Calu3 (cell line): ENCODE data around the gene TTBK1. TPM values are rescaled to one million over a fixed set of nuclear protein-coding genes. Genes with fewer than 3 reads are reported as not detected.

Source experiments
- BruUV-seq: library from RNA; stranded (reverse); fragments of 400-500 nt; replicated peaks from 2 replicates; lab custom pipeline; 2021; lab: Mats Ljungman, UMichigan
- CTCF ChIA-PET: fragments of 300-600 bp; sonication (Branson Sonifier 250); formaldehyde crosslinking; loops from one replicate; lab custom pipeline; 2022; ENCODE audit warnings: antibody characterized with exemption; lab: Charles Lee
- DNase-seq: peaks from one replicate; pipeline ENCODE4 v3.0.0; 2022
- H3K27ac Mint-ChIP-seq: one replicate; pipeline ENCODE4 v1.8.0; 2022; ENCODE audit warnings: mixed read lengths; ENCODE audit not compliant: unreplicated experiment
- H3K27me3 Mint-ChIP-seq: one replicate; pipeline ENCODE4 v1.8.0; 2022; ENCODE audit warnings: mixed read lengths; ENCODE audit not compliant: unreplicated experiment
- H3K36me3 Mint-ChIP-seq: one replicate; pipeline ENCODE4 v1.8.0; 2022; ENCODE audit warnings: mild to moderate bottlenecking, moderate library complexity, mixed read lengths; ENCODE audit not compliant: insufficient read depth, unreplicated experiment
- H3K4me1 Mint-ChIP-seq: one replicate; pipeline ENCODE4 v1.8.0; 2022; ENCODE audit warnings: mild to moderate bottlenecking, low read depth, mixed read lengths; ENCODE audit not compliant: unreplicated experiment
- H3K4me3 Mint-ChIP-seq: one replicate; pipeline ENCODE4 v1.8.0; 2022; ENCODE audit warnings: mild to moderate bottlenecking, low read depth, moderate library complexity, mixed read lengths; ENCODE audit not compliant: unreplicated experiment
- H3K9me3 Mint-ChIP-seq: one replicate; pipeline ENCODE4 v1.8.0; 2022; ENCODE audit warnings: low read depth, mixed read lengths; ENCODE audit not compliant: unreplicated experiment
- intact Hi-C: fragments of 100-400 bp; cut with micrococcal nuclease; formaldehyde crosslinking; loops from one replicate; pipeline ENCODE4 v1.10.0; 2022; ENCODE audit not compliant: unreplicated experiment
- total RNA-seq: library from RNA; stranded (reverse); gene quantifications from 2 replicates; pipeline ENCODE4 v1.2.3, GENCODE V29; 2022
- TF ChIP-seq, protein P1 (sequence below): fragments of 200-600 bp; IDR thresholded peaks from one replicate; pipeline ENCODE4 v1.8.0; 2022; ENCODE audit warnings: antibody characterized with exemption; ENCODE audit not compliant: unreplicated experiment

Gene TTBK1
- total RNA-seq, 1 experiment from 2014 or later = 0.17 TPM

DNA sequence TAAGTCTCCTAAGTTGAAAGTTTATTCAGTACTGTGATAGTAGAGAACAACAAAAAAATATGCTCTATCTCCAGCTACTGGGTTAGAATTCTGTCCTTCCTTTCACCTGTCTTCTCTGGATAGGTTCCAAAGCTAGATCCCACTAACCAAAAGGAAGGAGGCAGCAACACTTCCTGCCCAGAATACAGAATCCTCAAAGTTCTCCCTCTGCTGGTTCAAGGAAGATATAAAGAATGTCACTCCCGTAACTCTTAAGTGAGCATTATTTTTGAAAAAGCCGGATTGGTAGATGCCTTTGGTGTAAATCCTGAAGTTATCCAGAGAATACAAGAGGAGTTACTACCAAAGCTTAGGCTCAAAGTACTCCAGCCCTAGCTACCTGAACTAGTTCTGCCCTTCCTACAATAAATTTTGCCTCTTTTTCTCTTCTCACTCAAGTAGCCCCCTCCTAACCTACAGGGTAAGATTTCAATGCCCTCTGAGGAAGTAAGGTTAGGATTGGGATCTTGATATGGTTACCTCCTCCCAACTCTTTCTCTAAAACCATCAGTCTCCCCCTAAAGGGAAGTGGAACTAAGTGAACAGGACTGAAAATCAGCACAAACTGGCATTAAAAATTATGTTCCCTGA, 91.3 kb downstream of the TTBK1 start:
- intact Hi-C loops = loop anchor here (1.0 to 5.0 kb wide), 2 partner anchors 71 to 427 kb away; no protein-coding TSS in a partner anchor
- no TSS peak for BruUV-seq
- peaks cover 4% of the 10 kb centered on the region for H3K36me3 Mint-ChIP-seq
- peaks cover 18% of the 10 kb centered on the region for H3K4me1 Mint-ChIP-seq
- no peak overlapping the region for H3K27ac Mint-ChIP-seq
- H3K9me3 Mint-ChIP-seq = no peaks in the 10 kb centered on the region
- no peaks in the 10 kb centered on the region for H3K27me3 Mint-ChIP-seq
- TF ChIP-seq, protein P1, sequence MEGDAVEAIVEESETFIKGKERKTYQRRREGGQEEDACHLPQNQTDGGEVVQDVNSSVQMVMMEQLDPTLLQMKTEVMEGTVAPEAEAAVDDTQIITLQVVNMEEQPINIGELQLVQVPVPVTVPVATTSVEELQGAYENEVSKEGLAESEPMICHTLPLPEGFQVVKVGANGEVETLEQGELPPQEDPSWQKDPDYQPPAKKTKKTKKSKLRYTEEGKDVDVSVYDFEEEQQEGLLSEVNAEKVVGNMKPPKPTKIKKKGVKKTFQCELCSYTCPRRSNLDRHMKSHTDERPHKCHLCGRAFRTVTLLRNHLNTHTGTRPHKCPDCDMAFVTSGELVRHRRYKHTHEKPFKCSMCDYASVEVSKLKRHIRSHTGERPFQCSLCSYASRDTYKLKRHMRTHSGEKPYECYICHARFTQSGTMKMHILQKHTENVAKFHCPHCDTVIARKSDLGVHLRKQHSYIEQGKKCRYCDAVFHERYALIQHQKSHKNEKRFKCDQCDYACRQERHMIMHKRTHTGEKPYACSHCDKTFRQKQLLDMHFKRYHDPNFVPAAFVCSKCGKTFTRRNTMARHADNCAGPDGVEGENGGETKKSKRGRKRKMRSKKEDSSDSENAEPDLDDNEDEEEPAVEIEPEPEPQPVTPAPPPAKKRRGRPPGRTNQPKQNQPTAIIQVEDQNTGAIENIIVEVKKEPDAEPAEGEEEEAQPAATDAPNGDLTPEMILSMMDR = peak; percentile 34
- peak; percentile 55 for DNase-seq
- H3K4me3 Mint-ChIP-seq = no peak overlapping the region
- CTCF ChIA-PET = interaction anchor here (0.6 to 3.9 kb wide), 17 partner anchors 12 to 432 kb away, joined by 3 to 53 read pairs (median 4); partner anchors contain the start of genes ABCC10, CRIP3, DNPH1 and TJAP1

DNA sequence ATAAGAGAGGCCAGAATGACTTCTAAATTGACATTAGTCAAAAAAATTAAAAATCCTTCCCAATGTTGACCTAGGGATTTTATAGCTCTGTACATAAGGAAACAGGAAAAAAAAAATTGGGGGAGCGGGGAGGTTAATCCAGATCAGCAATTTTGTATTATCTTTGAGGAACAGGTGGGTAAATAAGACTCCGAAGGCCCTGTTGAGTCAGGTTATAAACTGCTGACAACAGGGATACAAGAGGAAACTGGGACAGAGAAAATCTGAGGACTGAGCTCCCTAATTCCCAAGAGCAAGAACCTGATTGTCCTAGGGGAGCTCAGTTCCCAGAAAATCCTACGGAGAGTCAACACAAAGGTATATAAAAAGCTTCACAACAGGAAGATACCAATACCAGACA, 92.2 kb downstream of the TTBK1 start:
- Mint-ChIP-seq H3K4me1 (peaks cover 18% of the 10 kb centered on the region), H3K27me3 (no peaks in the 10 kb centered on the region), H3K27ac (no peak overlapping the region), H3K36me3 (peaks cover 4% of the 10 kb centered on the region), H3K9me3 (no peaks in the 10 kb centered on the region), H3K4me3 (no peak overlapping the region)
- CTCF ChIA-PET = interaction anchor here (0.6 to 3.9 kb wide), 3 partner anchors 11 to 72 kb away, joined by 5 to 53 read pairs (median 38); partner anchors contain the start of gene CRIP3
- no TSS peak for BruUV-seq
- TF ChIP-seq, protein P1 = no peak
- intact Hi-C loops = no loop called here
- no peak for DNase-seq

DNA sequence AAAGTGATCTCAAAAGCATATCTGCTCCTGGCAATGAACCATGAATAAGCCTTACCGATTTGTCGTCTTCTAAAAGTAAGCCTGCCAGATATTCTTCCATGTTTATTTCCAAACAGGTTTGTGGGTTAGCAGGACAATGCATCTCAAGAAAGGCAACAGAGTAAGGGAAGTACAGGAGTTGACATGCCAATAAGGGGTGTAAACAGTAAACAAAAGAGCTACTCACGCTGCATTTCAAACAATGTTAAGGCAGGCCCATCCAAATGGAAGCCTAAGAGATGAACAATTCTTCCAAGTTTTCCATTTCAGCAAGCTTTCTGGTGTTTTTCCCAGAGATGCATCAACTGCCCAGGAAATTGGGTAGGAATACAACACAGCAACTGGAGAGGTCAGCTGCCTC, 93.1 kb downstream of the TTBK1 start:
- CTCF ChIA-PET = interaction anchor here (3.8 to 3.9 kb wide), 2 partner anchors 28 to 73 kb away, joined by 38 to 53 read pairs; partner anchors contain the start of gene CRIP3
- peaks cover 4% of the 10 kb centered on the region for H3K36me3 Mint-ChIP-seq

More for the DNA sequence above, 93.1 kb downstream of the TTBK1 start:
- intact Hi-C loops = no loop called here
- H3K27me3 Mint-ChIP-seq = no peaks in the 10 kb centered on the region
- BruUV-seq = no TSS peak
- H3K4me1 Mint-ChIP-seq = peaks cover 18% of the 10 kb centered on the region
- no peak overlapping the region for H3K27ac Mint-ChIP-seq
- H3K4me3 Mint-ChIP-seq = no peak overlapping the region
- DNase-seq = no peak
- no peaks in the 10 kb centered on the region for H3K9me3 Mint-ChIP-seq
- TF ChIP-seq, protein P1 = no peak

Other genes starting within 250 kb of the TTBK1 start
- gene MEA1, start 229.5 kb upstream of the TTBK1 start, total RNA-seq = 110 and 115 TPM in 2 replicates
- gene KLHDC3, start 229.2 kb upstream of the TTBK1 start, total RNA-seq = 85.9 and 95.7 TPM in 2 replicates
- 94.9 and 101 TPM in 2 replicates for gene RRP36, start 221.9 kb upstream of the TTBK1 start, total RNA-seq
- gene CUL7, start 189.6 kb upstream of the TTBK1 start, total RNA-seq = 25.5 and 25.9 TPM in 2 replicates
- gene MRPL2, start 184.0 kb upstream of the TTBK1 start, total RNA-seq = 125 and 135 TPM in 2 replicates
- 42.1 and 50.7 TPM in 2 replicates for gene KLC4, start 183.8 kb upstream of the TTBK1 start, total RNA-seq
- gene PTK7, start 167.2 kb upstream of the TTBK1 start, total RNA-seq = 49.7 and 66.0 TPM in 2 replicates
- 43.4 and 48.0 TPM in 2 replicates for gene SRF, start 72.2 kb upstream of the TTBK1 start, total RNA-seq
- 73.1 and 82.8 TPM in 2 replicates for gene CUL9, start 61.3 kb upstream of the TTBK1 start, total RNA-seq
- 82.6 and 86.8 TPM in 2 replicates for gene DNPH1, start 14.0 kb upstream of the TTBK1 start, total RNA-seq
- not detected in 2 replicates for gene SLC22A7, start 54.8 kb downstream of the TTBK1 start, total RNA-seq
- 2.3 and 5.4 TPM in 2 replicates for gene CRIP3, start 65.3 kb downstream of the TTBK1 start, total RNA-seq
- 14.7 and 15.8 TPM in 2 replicates for gene ZNF318, start 126.2 kb downstream of the TTBK1 start, total RNA-seq
- gene ABCC10, start 184.1 kb downstream of the TTBK1 start, total RNA-seq = 53.0 and 60.4 TPM in 2 replicates
- 0.59 and 0.86 TPM in 2 replicates for gene DLK2, start 212.1 kb downstream of the TTBK1 start, total RNA-seq
- 70.7 and 72.3 TPM in 2 replicates for gene TJAP1, start 234.1 kb downstream of the TTBK1 start, total RNA-seq